ENCODE results near the gene TXNDC16.

- no peak for TF ChIP-seq CTCF (IDR thresholded peaks at IDR 0.05 in 4 of 5, conservative IDR thresholded peaks at IDR 0.05 in 1 of 5)
- no peak for TF ChIP-seq POLR2A (IDR thresholded peaks at IDR 0.05)
These were observed 96.8 kb downstream of the TXNDC16 start for GRCh38 chr14:52455291-52456088.
